IMR-90 (cell line): ENCODE results near the gene TCHP. TPM values are rescaled to one million over a fixed set of nuclear protein-coding genes. Genes with fewer than 3 reads are reported as not detected.

Experiments
- ATAC-seq: fragments of 200-7000 bp; cut with Tn5 transposase; 2 replicates; pipeline ENCODE4 v1.9.1; 2020; ENCODE audit warnings: low read depth, mild to moderate bottlenecking, moderate library complexity
- BruUV-seq: library from RNA; stranded (reverse); fragments of 400-500 nt; replicated peaks from 2 replicates; lab custom pipeline; 2021; lab: Mats Ljungman, UMichigan
- CTCF ChIA-PET: fragments of 300-600 bp; formaldehyde crosslinking; extraction: SDS; loops from one replicate; lab custom pipeline; 2021; ENCODE audit warnings: antibody characterized with exemption; lab: Yijun Ruan, JAX
- POLR2A ChIA-PET: fragments of 300-600 bp; sonication (Branson Sonifier 250); formaldehyde crosslinking; loops from one replicate; lab custom pipeline; 2022; ENCODE audit warnings: antibody characterized with exemption; ENCODE audit not compliant: unreplicated experiment; lab: Charles Lee
- DNase-seq: peaks from one replicate; pipeline ENCODE4 v3.0.0; 2013
- H2AFZ ChIP-seq: replicated peaks from 2 replicates; pipeline ENCODE3; 2013; ENCODE audit warnings: low read length, mild to moderate bottlenecking; ENCODE audit not compliant: poor library complexity
- H2AK5ac ChIP-seq: 2 replicates; pipeline ENCODE4 v1.6.1; 2013; ENCODE audit warnings: low read depth, low read length, inconsistent platforms
- H2AK9ac ChIP-seq: replicated peaks from 2 replicates; pipeline ENCODE3; 2013; ENCODE audit warnings: mild to moderate bottlenecking, low read depth, low read length, moderate library complexity; ENCODE audit not compliant: poor library complexity
- H2BK120ac ChIP-seq: 2 replicates; pipeline ENCODE4 v1.6.1; 2013; ENCODE audit warnings: low read depth, low read length, inconsistent platforms
- H2BK15ac ChIP-seq: 3 replicates; pipeline ENCODE4 v1.6.1; 2013; ENCODE audit warnings: low read depth, low read length, inconsistent platforms
- H2BK20ac ChIP-seq: 2 replicates; pipeline ENCODE4 v1.6.1; 2013; ENCODE audit warnings: low read depth, mild to moderate bottlenecking, inconsistent platforms, low read length, moderate library complexity
- H2BK5ac ChIP-seq: 2 replicates; pipeline ENCODE4 v1.6.1; 2013; ENCODE audit warnings: mild to moderate bottlenecking, low read depth, low read length, inconsistent platforms; ENCODE audit not compliant: poor library complexity, severe bottlenecking
- H3K14ac ChIP-seq: replicated peaks from 2 replicates; pipeline ENCODE4 v1.6.1; 2013; ENCODE audit warnings: low read depth, low read length, inconsistent platforms
- H3K18ac ChIP-seq: 2 replicates; pipeline ENCODE4 v1.6.1; 2013; ENCODE audit warnings: low read depth, low read length, control low read depth
- H3K23ac ChIP-seq: 2 replicates; pipeline ENCODE4 v1.6.1; 2013; ENCODE audit warnings: low read depth, low read length, inconsistent platforms
- H3K27ac ChIP-seq: 2 replicates; pipeline ENCODE4 v1.5.1; 2013; ENCODE audit warnings: mild to moderate bottlenecking, control low read depth, low read length; ENCODE audit not compliant: insufficient read depth
- H3K27me3 ChIP-seq: 2 replicates; pipeline ENCODE4 v1.6.1; 2013; ENCODE audit warnings: low read length; ENCODE audit not compliant: control insufficient read depth, insufficient read depth
- H3K36me3 ChIP-seq: 2 replicates; pipeline ENCODE4 v1.6.1; 2013; ENCODE audit warnings: low read length, mixed read lengths; ENCODE audit not compliant: control insufficient read depth, insufficient read depth
- H3K4ac ChIP-seq: 2 replicates; pipeline ENCODE4 v1.6.1; 2013; ENCODE audit warnings: low read depth, low read length, inconsistent platforms
- H3K4me1 ChIP-seq: 2 replicates; pipeline ENCODE4 v1.6.1; 2013; ENCODE audit warnings: low read length, mixed read lengths; ENCODE audit not compliant: control insufficient read depth, insufficient read depth
- H3K4me2 ChIP-seq: 2 replicates; pipeline ENCODE4 v1.6.1; 2013; ENCODE audit warnings: low read depth, mild to moderate bottlenecking, control low read depth, low read length, moderate library complexity
- H3K4me3 ChIP-seq: 2 replicates; pipeline ENCODE4 v1.5.1; 2013; ENCODE audit warnings: low read depth, mild to moderate bottlenecking, control low read depth, low read length, moderate library complexity; ENCODE audit not compliant: insufficient read depth
- H3K56ac ChIP-seq: 2 replicates; pipeline ENCODE4 v1.6.1; 2013; ENCODE audit warnings: low read length, inconsistent platforms; ENCODE audit not compliant: insufficient read depth; ENCODE audit errors: extremely low read depth
- H3K79me1 ChIP-seq, 2 experiments: 2 replicates each; pipeline ENCODE4 v1.6.1; 2013; ENCODE audit warnings: low read length in 2 of 2, inconsistent platforms in 1 of 2, low read depth in 1 of 2
- H3K9ac ChIP-seq: 2 replicates; pipeline ENCODE4 v1.6.1; 2013; ENCODE audit warnings: low read depth, low read length, control low read depth
- H3K9me1 ChIP-seq: 2 replicates; pipeline ENCODE4 v1.6.1; 2013; ENCODE audit warnings: low read length, inconsistent platforms; ENCODE audit not compliant: insufficient read depth
- H3K9me3 ChIP-seq: 2 replicates; pipeline ENCODE4 v1.6.1; 2013; ENCODE audit warnings: low read length; ENCODE audit not compliant: control insufficient read depth, insufficient read depth
- H4K20me1 ChIP-seq: 2 replicates; pipeline ENCODE4 v1.6.1; 2013; ENCODE audit warnings: low read length, inconsistent platforms; ENCODE audit not compliant: insufficient read depth
- H4K5ac ChIP-seq: 2 replicates; pipeline ENCODE4 v1.6.1; 2013; ENCODE audit warnings: mild to moderate bottlenecking, low read depth, low read length, control low read depth
- H4K8ac ChIP-seq, 2 experiments: 2 replicates each; pipeline ENCODE4 v1.6.1; 2013; ENCODE audit warnings: low read depth in 2 of 2, low read length in 2 of 2, control low read depth in 1 of 2, inconsistent platforms in 1 of 2
- H4K91ac ChIP-seq: 2 replicates; pipeline ENCODE4 v1.6.1; 2013; ENCODE audit warnings: low read depth, low read length, inconsistent platforms; ENCODE audit not compliant: insufficient read depth
- FOS ChIP-seq: fragments of 150-350 bp; IDR thresholded peaks from 2 replicates; pipeline ENCODE4 v1.6.1; 2016; ENCODE audit warnings: low read depth, low read length
- RAD21 ChIP-seq: IDR thresholded peaks from 2 replicates; pipeline ENCODE4 v1.6.1; 2012; ENCODE audit warnings: low read length, improper control_type of control experiment
- WGBS, 2 experiments: methylation state at CpG; one replicate each; pipeline versions ENCODE4 v1.1.5 to v1.1.7; 2013; ENCODE audit warnings: missing lambda C conversion rate in 2 of 2; ENCODE audit not compliant: insufficient read length in 1 of 2; ENCODE audit errors: extremely low coverage in 2 of 2; 5-methylcytosine and 5-hydroxymethylcytosine counted together
- dilution Hi-C: fragments of 300-500 bp; cut with HindIII; formaldehyde crosslinking; loops from one replicate; pipeline ENCODE4 v1.14.3; 2018; ENCODE audit warnings: low sequenced_read_pairs; ENCODE audit not compliant: unreplicated experiment
- in situ Hi-C: fragments of 300-500 bp; cut with MboI; formaldehyde crosslinking; loops from 3 replicates; pipeline ENCODE4 v1.14.3; 2019; ENCODE audit warnings: low sequenced_read_pairs, inconsistent platforms, mixed read lengths
- intact Hi-C: fragments of 100-400 bp; cut with micrococcal nuclease; formaldehyde crosslinking; loops from 2 replicates; pipeline ENCODE4 v1.10.0; 2022
- polyA plus RNA-seq, 3 experiments: library from polyadenylated mRNA; depleted of rRNA; stranded (reverse); fragments of >200 nt; gene quantifications; 2 replicates each; pipeline ENCODE4 v1.2.3, GENCODE V29; 2012; ENCODE audit warnings: low replicate concordance in 1 of 3
- total RNA-seq: library from RNA; depleted of rRNA; stranded (reverse); fragments of >200 nt; gene quantifications from 2 replicates; pipeline ENCODE4 v1.2.3, GENCODE V29; 2012

The TCHP gene
- total and polyA plus RNA-seq, 2 of the 4 experiments (the other 2 are of a cell fraction), result 6.1 to 13.4 TPM

GRCh38 chr12:109948368-109948767 lies 48.3 kb downstream of the TCHP start:
- Histone ChIP-seq H3K9ac (no peak overlapping the region; the same call in 1 of the 2 replicates), H3K14ac (peak overlapping the region; percentile 92), H4K8ac (peak overlapping the region; percentile 80 to 82), H3K27me3 (no peaks in the 10 kb centered on the region), H3K9me1 (peaks cover 41% of the 10 kb centered on the region), H4K5ac (peak overlapping the region; percentile 28), H3K23ac (peak overlapping the region; percentile 78), H2AFZ (no peak overlapping the region), H2AK9ac (peak overlapping the region; percentile 87), H2BK15ac (peak overlapping the region; percentile 97), H4K20me1 (peaks cover 8% of the 10 kb centered on the region; the same call in 1 of the 2 replicates), H2AK5ac (peak overlapping the region; percentile 100), H3K27ac (peak overlapping the region; percentile 76), H3K56ac (peak overlapping the region; percentile 29; the same call in 1 of the 2 replicates), H3K79me1 (peaks cover 34 to 60% of the 10 kb centered on the region in 2 experiments), H2BK20ac (peak overlapping the region; percentile 92), H3K36me3 (peaks cover 25% of the 10 kb centered on the region), H3K4me3 (no peak overlapping the region), H2BK5ac (peak overlapping the region; percentile 99), H2BK120ac (peak overlapping the region; percentile 94), H3K4me2 (no peak overlapping the region; the same call in 1 of the 2 replicates), H4K91ac (peak overlapping the region; percentile 92), H3K4me1 (peaks cover 56% of the 10 kb centered on the region), H3K18ac (peak overlapping the region; percentile 40), H3K9me3 (no peaks in the 10 kb centered on the region), H3K4ac (peak overlapping the region; percentile 87)
- ChIA-PET POLR2A (no interaction called here), CTCF (no interaction called here)
- TF ChIP-seq FOS (no peak), RAD21 (no peak)
- no CpG with 5 or more reads among the region's 4 CpGs for WGBS, 2 experiments
- ATAC-seq (no peak), DNase-seq (no peak)
- dilution Hi-C loops (no loop called here), intact Hi-C loops (loop anchor here (5.0 kb wide), 1 partner anchor 49 kb away; the partner anchor contains the start of genes ANKRD13A and GIT2), in situ Hi-C loops (no loop called here)
- no TSS peak for BruUV-seq
